Lower leg skin (tissue), 4 donors: ENCODE measurements around the gene STAG1. TPM values are rescaled to one million over a fixed set of nuclear protein-coding genes. Genes with fewer than 3 reads are reported as not detected.
"Not testable (repeated sequence)": the region's sequence is repeated elsewhere in the genome, so short reads cannot be mapped to it uniquely, and the experiment has no call there.

Source experiments
- DNase-seq, 2 donors: peaks; one replicate each; pipeline ENCODE4 v3.0.0-alpha.2; 2019; ENCODE audit warnings: low spot score in 2 of 2
- H3K4me3 ChIP-seq: fragments of 200-600 bp; sonication (generic); 2 replicates; pipeline ENCODE4 v1.5.1; 2017; ENCODE audit warnings: mild to moderate bottlenecking, low read depth; ENCODE audit not compliant: poor library complexity, severe bottlenecking
- CTCF ChIP-seq, 3 donors: fragments of 450-650 bp; IDR thresholded peaks; one replicate each; pipeline ENCODE4 v1.5.1; 2016; ENCODE audit warnings: antibody characterized with exemption in 3 of 3, mild to moderate bottlenecking in 3 of 3, moderate library complexity in 2 of 3
- POLR2A ChIP-seq, 2 donors: fragments of 450-650 bp; IDR thresholded peaks; one replicate each; pipeline ENCODE4 v1.6.1; 2016 to 2017; ENCODE audit warnings: antibody characterized with exemption in 2 of 2, mild to moderate bottlenecking in 1 of 2, moderate library complexity in 1 of 2
- WGBS, 2 donors: methylation state at CpG; one replicate each; pipeline ENCODE4 v1.1.5; 2018; 5-methylcytosine and 5-hydroxymethylcytosine counted together
- intact Hi-C: fragments of 100-400 bp; cut with DNase I; formaldehyde crosslinking; loops from one replicate; pipeline ENCODE4 v1.15.0; 2023; ENCODE audit warnings: low total_unique reads
- total RNA-seq, 4 donors: library from RNA; depleted of rRNA; stranded (reverse); fragments of >200 nt; gene quantifications; one replicate each; pipeline ENCODE4 v1.1.0, GENCODE V29; 2016

The STAG1 gene
- total RNA-seq, 4 donors from 2014 or later = 32.1 to 37.7 (median 34.4) TPM

GRCh38 chr3:136644212-136644611 lies 108.0 kb downstream of the STAG1 start:
- 59 to 70% methylated on average over 1 of the region's 1 CpG for WGBS, 2 donors
- no peak overlapping the region for H3K4me3 ChIP-seq
- intact Hi-C loops = no loop called here
- no peak for TF ChIP-seq POLR2A (IDR thresholded peaks at IDR 0.05)
- no peak for TF ChIP-seq CTCF (IDR thresholded peaks at IDR 0.05)
- DNase-seq = no peak

GRCh38 chr3:136643380-136643779 lies 108.8 kb downstream of the STAG1 start:
- H3K4me3 ChIP-seq, intact Hi-C loops, DNase-seq: not testable (repeated sequence)
- WGBS, 2 donors = 98 to 100% methylated on average over 2 of the region's 2 CpGs

- DNase-seq = no peak
- WGBS, 2 donors = 91 to 93% methylated on average over 1 of the region's 1 CpG
- no peak overlapping the region for H3K4me3 ChIP-seq
- intact Hi-C loops = no loop called here
- no peak for TF ChIP-seq POLR2A (IDR thresholded peaks at IDR 0.05)
- TF ChIP-seq CTCF (IDR thresholded peaks at IDR 0.05) = no peak
Observed at GRCh38 chr3:136642711-136643110, 109.5 kb downstream of the STAG1 start.

- intact Hi-C loops = no loop called here
- DNase-seq = no peak
- 100% methylated on average over 1 of the region's 1 CpG for WGBS, 2 donors
- no peak overlapping the region for H3K4me3 ChIP-seq
- TF ChIP-seq POLR2A (IDR thresholded peaks at IDR 0.05) (no peak), CTCF (IDR thresholded peaks at IDR 0.05) (no peak)
Observed at GRCh38 chr3:136639069-136639468, 113.1 kb downstream of the STAG1 start.

- 46 to 53% methylated on average over 2 of the region's 2 CpGs for WGBS, 2 donors
- TF ChIP-seq CTCF (IDR thresholded peaks at IDR 0.05) (no peak), POLR2A (IDR thresholded peaks at IDR 0.05) (no peak)
- intact Hi-C loops = no loop called here
Observed at GRCh38 chr3:136637176-136637575, 115.0 kb downstream of the STAG1 start.

GRCh38 chr3:136634821-136635220 lies 117.4 kb downstream of the STAG1 start:
- DNase-seq = no peak
- TF ChIP-seq POLR2A (IDR thresholded peaks at IDR 0.05) (no peak), CTCF (IDR thresholded peaks at IDR 0.05) (no peak)
- WGBS, 2 donors = 88 to 94% methylated on average over 4 of the region's 4 CpGs
- intact Hi-C loops = no loop called here
- H3K4me3 ChIP-seq = no peak overlapping the region

More at GRCh38 chr3:136637176-136637575, 115.0 kb downstream of the STAG1 start:
- no peak overlapping the region for H3K4me3 ChIP-seq
- no peak for DNase-seq
